Measurements from ENCODE around the gene FOXJ3. TPM values are rescaled to one million over a fixed set of nuclear protein-coding genes. Genes with fewer than 3 reads are reported as not detected.

The FOXJ3 gene
- total RNA-seq, 4 donors from 2014 or later: 50.2 to 63.1 (median 56.6) TPM

GRCh38 chr1:42136466-42136865 is 198.6 kb downstream of the FOXJ3 start:
- TF ChIP-seq CTCF (IDR thresholded peaks at IDR 0.05; ENCODE audit: low read depth): no peak

GRCh38 chr1:42135426-42135825 is 199.6 kb downstream of the FOXJ3 start:
- TF ChIP-seq CTCF (IDR thresholded peaks at IDR 0.05; ENCODE audit: low read depth): no peak

- no peak for TF ChIP-seq CTCF (IDR thresholded peaks at IDR 0.05; ENCODE audit: low read depth)
Measured at GRCh38 chr1:42133809-42134526, 201.1 kb downstream of the FOXJ3 start.

GRCh38 chr1:42133390-42133789 is 201.6 kb downstream of the FOXJ3 start:
- no peak for TF ChIP-seq CTCF (IDR thresholded peaks at IDR 0.05; ENCODE audit: low read depth)

GRCh38 chr1:42130061-42130660 is 204.9 kb downstream of the FOXJ3 start:
- no peak for TF ChIP-seq CTCF (IDR thresholded peaks at IDR 0.05; ENCODE audit: low read depth)

- no peak for TF ChIP-seq CTCF (IDR thresholded peaks at IDR 0.05; ENCODE audit: low read depth)
Measured at GRCh38 chr1:42128964-42129363, 206.1 kb downstream of the FOXJ3 start.

- TF ChIP-seq CTCF (IDR thresholded peaks at IDR 0.05; ENCODE audit: low read depth): no peak
Measured at GRCh38 chr1:42128499-42128898, 206.5 kb downstream of the FOXJ3 start.
